ENCODE measurements around the gene SYT12. TPM values are rescaled to one million over a fixed set of nuclear protein-coding genes. Genes with fewer than 3 reads are reported as not detected.

SYT12 gene
- polyA plus RNA-seq, 1 donor, result 0.06 TPM

Other genes starting within 250 kb of the SYT12 start
- gene RCE1, start 179.7 kb upstream of the SYT12 start, polyA plus RNA-seq, result 27.2 TPM
- 15.7 TPM for gene LRFN4, start 166.1 kb upstream of the SYT12 start, polyA plus RNA-seq
- 12.5 TPM for gene PC, start 64.8 kb upstream of the SYT12 start, polyA plus RNA-seq
- 16.0 TPM for gene C11orf86, start 47.8 kb upstream of the SYT12 start, polyA plus RNA-seq
- gene RHOD, start 33.7 kb downstream of the SYT12 start, polyA plus RNA-seq, result 22.9 TPM
- 58.5 TPM for gene KDM2A, start 96.1 kb downstream of the SYT12 start, polyA plus RNA-seq
- 82.5 TPM for gene GRK2, start 243.3 kb downstream of the SYT12 start, polyA plus RNA-seq

Data from large intestine (tissue), 1 donor.